Measurements from ENCODE around the gene PI4KA.

- TF ChIP-seq POLR2A (IDR thresholded peaks at IDR 0.05) = no peak
- TF ChIP-seq CTCF (IDR thresholded peaks at IDR 0.05) = no peak
Measured at GRCh38 chr22:20729194-20729593, 129.4 kb downstream of the PI4KA start.

Measured in right lobe of liver (tissue), 4 donors.